H1 (cell line): ENCODE results near the gene RGP1. TPM values are rescaled to one million over a fixed set of nuclear protein-coding genes. Genes with fewer than 3 reads are reported as not detected.

Experiments used
- BRCA1 ChIP-seq: IDR thresholded peaks from 2 replicates; pipeline ENCODE4 v1.6.1; 2012; ENCODE audit warnings: low read depth, low read length, improper control_type of control experiment
- CBX5 ChIP-seq: fragments of 300-800, 300-1000 bp; sonication (generic); IDR thresholded peaks from 2 replicates; pipeline ENCODE4 v1.7.1; 2016; ENCODE audit warnings: antibody characterized with exemption, low read length, low read depth
- KDM4A ChIP-seq: IDR thresholded peaks from one replicate; pipeline ENCODE4 v1.7.1; 2012; ENCODE audit warnings: low read depth, mild to moderate bottlenecking, moderate library complexity, low read length, inconsistent platforms; ENCODE audit not compliant: severe bottlenecking
- polyA plus RNA-seq, 7 experiments: library from polyadenylated mRNA; depleted of rRNA in 3 of 7; stranded (reverse) in 5 of 7; unstranded in 2 of 7; fragments of >200 nt in 5 of 7; fragments of 200-250 nt in 2 of 7; gene quantifications; 1 replicate in 5 of 7; 2 replicates in 1 of 7; 4 replicates in 1 of 7; pipeline versions ENCODE4 v1.2.1 to v1.2.3, GENCODE V29; 2011 to 2013; ENCODE audit warnings: missing spikeins in 2 of 7, mixed read lengths in 2 of 7
- total RNA-seq: library from RNA; stranded (reverse); fragmentation: NEBNext Ultra II Directional; extraction: Animal tissue kit (Norgen Biotek cat#: 25700); gene quantifications from 2 replicates; pipeline ENCODE4 v1.2.1, GENCODE V29; 2021

The RGP1 gene
- total and polyA plus RNA-seq, 2 of the 8 experiments (the other 6 are each of a cell fraction or from before 2014, with no cell fraction given), result 11.8 to 22.7 TPM

DNA sequence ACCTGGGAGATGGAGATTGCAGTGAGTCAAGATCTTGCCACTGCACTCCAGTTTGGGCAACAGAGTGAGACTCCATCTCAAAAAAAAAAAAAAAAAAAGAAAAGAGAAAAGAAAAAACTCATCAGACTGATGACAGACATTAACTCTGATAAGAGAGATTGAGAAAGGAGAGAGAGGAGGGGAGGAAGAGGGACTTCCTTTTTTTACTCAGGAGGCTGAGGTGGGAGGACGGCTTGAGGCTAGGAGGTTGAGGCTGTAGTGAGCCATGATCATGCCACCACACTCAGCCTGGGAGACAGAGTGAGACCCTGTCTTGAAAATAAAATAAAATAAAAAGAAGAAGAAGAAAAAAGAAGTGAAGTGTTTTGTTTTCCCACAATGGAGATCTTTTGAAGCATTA is 14.7 kb downstream of the RGP1 start (continued):
- TF ChIP-seq KDM4A (no peak), BRCA1 (no peak), CBX5 (no peak)
- TF ChIP-seq, all 59 proteins: peak for 0
